A549 treated with dexamethasone at 1 μM for 4 hours (cell line): Measurements from ENCODE around the gene LIMCH1. TPM values are rescaled to one million over a fixed set of nuclear protein-coding genes. Genes with fewer than 3 reads are reported as not detected.

Experiments used
- total RNA-seq: library from RNA; stranded (reverse); fragments of 200-300 nt; extraction: Qiagen RNA extraction; gene quantifications from 5 replicates; pipeline ENCODE4 v1.2.3, GENCODE V29; 2022

The LIMCH1 gene, protein sequence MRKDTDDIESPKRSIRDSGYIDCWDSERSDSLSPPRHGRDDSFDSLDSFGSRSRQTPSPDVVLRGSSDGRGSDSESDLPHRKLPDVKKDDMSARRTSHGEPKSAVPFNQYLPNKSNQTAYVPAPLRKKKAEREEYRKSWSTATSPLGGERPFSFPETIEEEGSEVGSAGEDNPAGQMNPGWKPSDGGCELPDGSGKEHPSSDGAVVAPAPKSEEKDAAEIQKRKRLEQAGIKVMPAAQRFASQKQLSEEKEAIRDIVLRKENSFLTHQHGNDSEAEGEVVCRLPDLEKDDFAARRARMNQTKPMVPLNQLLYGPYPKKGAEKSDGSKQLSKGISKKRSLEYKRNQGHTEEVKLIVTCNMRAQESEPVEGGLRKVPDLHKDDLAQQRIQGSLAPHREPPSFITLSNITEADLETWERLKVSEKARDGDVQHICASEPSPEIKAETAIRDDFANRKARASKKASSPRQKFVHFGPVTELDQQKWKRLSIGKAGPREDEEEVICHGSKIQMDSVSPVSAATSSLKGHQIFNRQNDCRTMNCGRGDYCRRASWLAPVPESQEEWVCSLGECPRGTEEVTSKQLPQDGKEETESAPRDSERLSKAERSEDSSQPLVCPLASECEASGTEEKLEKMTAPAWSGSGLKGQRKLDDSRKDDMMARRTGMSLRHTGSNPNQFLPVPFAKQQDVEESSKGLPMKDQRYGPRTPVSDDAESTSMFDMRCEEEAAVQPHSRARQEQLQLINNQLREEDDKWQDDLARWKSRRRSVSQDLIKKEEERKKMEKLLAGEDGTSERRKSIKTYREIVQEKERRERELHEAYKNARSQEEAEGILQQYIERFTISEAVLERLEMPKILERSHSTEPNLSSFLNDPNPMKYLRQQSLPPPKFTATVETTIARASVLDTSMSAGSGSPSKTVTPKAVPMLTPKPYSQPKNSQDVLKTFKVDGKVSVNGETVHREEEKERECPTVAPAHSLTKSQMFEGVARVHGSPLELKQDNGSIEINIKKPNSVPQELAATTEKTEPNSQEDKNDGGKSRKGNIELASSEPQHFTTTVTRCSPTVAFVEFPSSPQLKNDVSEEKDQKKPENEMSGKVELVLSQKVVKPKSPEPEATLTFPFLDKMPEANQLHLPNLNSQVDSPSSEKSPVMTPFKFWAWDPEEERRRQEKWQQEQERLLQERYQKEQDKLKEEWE (N-terminal part only)
- total RNA-seq = 43.2 to 62.2 TPM (median 55.2 TPM) in 5 replicates

DNA sequence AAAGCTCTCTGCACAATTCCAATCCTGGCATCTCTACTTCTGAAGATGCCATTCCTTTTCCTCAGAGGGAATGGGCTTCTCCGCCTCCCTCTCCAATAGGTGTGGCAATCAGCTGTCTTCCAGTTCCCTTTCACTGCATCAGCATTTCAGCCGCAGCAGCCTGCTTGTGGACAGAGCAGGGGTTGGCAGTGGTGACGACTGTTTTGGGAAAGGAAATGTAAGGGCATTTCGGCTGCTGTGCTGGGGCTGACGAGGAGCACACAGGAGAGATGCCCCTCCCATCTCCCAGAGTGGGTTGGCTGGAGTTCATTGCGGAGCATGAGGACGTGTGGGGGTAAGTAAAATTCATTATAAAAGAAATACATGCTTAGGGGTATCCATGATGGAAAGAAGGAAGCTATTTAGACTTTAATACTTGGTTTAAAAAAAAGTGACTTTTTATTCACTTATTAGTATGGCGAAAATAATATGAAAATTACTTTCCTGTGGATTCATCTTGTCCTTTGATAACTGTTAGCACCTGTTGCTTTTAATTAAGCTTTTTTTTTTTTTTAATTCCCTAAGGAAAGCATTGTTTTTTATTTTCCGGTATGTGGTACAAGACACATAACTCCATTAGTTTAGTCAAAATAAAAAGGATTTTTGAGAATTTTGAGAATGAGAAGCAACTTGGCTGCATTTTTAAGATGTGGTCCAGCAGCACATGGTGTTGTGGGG lies at the start of gene LIMCH1:
Gene LIMCH1 (plus strand): TSS at position 141 of the 717 bp plus-strand sequence. CDS start 67,839 bp downstream, outside the sequence.

DNA sequence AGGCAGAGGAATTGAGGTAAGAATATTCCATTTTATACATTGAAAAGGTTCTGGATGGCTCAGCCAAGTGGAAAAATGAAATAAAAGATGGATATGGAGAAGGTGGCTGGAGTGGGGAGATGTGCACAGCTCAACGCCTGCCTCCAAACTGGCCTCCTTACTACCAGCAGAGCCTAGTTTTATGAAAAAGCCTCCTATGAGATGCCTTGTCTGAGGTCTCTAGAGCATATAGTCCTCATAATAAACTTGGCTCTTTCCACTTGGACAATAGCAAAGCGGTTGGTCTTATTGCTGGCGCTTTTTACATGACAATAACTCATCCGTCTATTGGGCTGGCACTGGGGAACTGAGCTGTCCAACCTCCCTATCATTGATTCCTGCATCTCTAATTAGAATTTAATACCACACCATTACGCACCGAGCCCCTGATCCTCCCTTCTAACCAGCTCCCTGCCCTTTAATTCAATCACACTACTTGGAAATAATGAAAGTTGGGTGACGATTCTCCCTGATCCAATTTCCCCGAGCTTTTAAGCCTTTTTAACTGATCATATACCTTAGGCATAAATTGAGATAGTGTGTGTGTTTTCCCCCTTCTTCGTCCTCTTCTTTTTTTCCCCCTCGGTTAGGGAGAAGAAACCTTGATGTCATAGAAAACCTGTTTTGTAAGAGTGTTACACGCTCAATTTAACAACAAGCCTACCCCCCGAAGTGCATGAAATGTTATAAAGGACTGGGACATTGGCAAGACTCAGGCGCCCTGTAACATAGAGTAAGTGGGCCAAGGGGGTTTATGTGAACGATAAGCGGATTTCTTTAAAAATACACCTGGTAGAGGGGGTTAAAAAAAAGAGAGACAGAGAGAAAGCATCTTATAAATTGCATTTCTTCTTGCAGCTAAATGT lies 210.9 kb downstream of the LIMCH1 start, which contains the start of gene PHOX2B:
Gene PHOX2B (minus strand): TSS at position 155 of the 905 bp plus-strand sequence. CDS start 115 bp downstream, at position 40.

Other genes with a start within 250 kb of the LIMCH1 start
- 0.02 to 0.07 TPM in 2 of 5 replicates, not detected in the others for gene PHOX2B, start 210.6 kb downstream of the LIMCH1 start, total RNA-seq